Hematopoietic multipotent progenitor cell treated with erythropoietin and hydrocortisone succinate and interleukin-3 and kit ligand, for 8 days (in vitro differentiated cells): ENCODE results near the gene MS4A6A.

ENCODE experiments used
- DNase-seq: peaks from one replicate; pipeline ENCODE4 v3.0.0-alpha.2; 2015

MS4A6A gene

GRCh38 chr11:60127311-60127811 lies 55.5 kb downstream of the MS4A6A start:
- peak; percentile 81 for DNase-seq

- DNase-seq = peak; percentile 8
These were observed 56.8 kb downstream of the MS4A6A start for GRCh38 chr11:60125956-60126585.

GRCh38 chr11:60124802-60125432 lies 58.0 kb downstream of the MS4A6A start:
- DNase-seq = no peak
